NB4 (cell line): ENCODE results near the gene USP12.

Source experiments
- DNase-seq: peaks from one replicate; pipeline ENCODE4 v3.0.0; 2010; ENCODE audit warnings: low read depth
- H3K4me3 ChIP-seq: one replicate; pipeline ENCODE4 v1.5.1; 2011; ENCODE audit warnings: mild to moderate bottlenecking, low read depth, low read length, moderate library complexity
- CTCF ChIP-seq: IDR thresholded peaks from one replicate; pipeline ENCODE4 v1.5.1; 2012; ENCODE audit warnings: low read depth, low read length
- MYC ChIP-seq: IDR thresholded peaks from 2 replicates; pipeline ENCODE4 v1.6.1; 2011; ENCODE audit warnings: low read depth, low read length
- POLR2A ChIP-seq: IDR thresholded peaks from 2 replicates; pipeline ENCODE4 v1.6.1; 2011; ENCODE audit warnings: mild to moderate bottlenecking; ENCODE audit not compliant: insufficient read length; ENCODE audit errors: extremely low read depth
- TF ChIP-seq, protein P1 (sequence below): IDR thresholded peaks from 2 replicates; pipeline ENCODE4 v1.6.1; 2011; ENCODE audit warnings: low read depth, low read length

The USP12 gene

GRCh38 chr13:27208514-27208913, 36.9 kb upstream of the USP12 start:
- no peak overlapping the region for H3K4me3 ChIP-seq
- TF ChIP-seq POLR2A = no peak
- TF ChIP-seq CTCF = no peak
- no peak for DNase-seq

GRCh38 chr13:27203854-27204253, 32.2 kb upstream of the USP12 start:
- no peak overlapping the region for H3K4me3 ChIP-seq
- TF ChIP-seq POLR2A (no peak), MYC (no peak), CTCF (no peak)
- TF ChIP-seq, protein P1, sequence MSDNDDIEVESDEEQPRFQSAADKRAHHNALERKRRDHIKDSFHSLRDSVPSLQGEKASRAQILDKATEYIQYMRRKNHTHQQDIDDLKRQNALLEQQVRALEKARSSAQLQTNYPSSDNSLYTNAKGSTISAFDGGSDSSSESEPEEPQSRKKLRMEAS = no peak
- peak; percentile 39 for DNase-seq

DNA sequence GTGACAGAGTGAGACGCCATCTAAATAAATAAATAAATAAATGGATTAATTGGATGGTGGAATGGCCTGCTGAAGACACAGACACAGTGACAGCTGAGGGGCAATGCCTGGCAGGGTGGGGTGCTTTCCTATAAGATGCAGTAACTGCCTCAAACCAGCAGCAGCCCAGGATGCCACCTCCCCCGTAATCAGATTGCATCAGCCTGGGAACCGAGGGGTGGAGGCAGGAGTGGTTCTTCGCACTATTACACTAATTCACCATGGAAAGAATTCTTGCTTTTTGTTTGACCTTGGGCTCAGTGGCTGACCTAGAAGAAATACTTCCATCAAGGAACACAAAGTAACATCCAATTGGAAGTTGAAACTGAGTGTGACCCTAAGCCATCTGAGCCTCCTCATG, 31.6 kb upstream of the USP12 start:
- TF ChIP-seq POLR2A (no peak), MYC (no peak), CTCF (no peak)
- TF ChIP-seq, protein P1 = no peak
- no peak overlapping the region for H3K4me3 ChIP-seq
- peak; percentile 39 for DNase-seq

- TF ChIP-seq, protein P1 = no peak
- no peak for TF ChIP-seq MYC
- no peak for TF ChIP-seq POLR2A
- TF ChIP-seq CTCF = no peak
- no peak for DNase-seq
These were observed 30.1 kb upstream of the USP12 start for GRCh38 chr13:27201661-27202060.

DNA sequence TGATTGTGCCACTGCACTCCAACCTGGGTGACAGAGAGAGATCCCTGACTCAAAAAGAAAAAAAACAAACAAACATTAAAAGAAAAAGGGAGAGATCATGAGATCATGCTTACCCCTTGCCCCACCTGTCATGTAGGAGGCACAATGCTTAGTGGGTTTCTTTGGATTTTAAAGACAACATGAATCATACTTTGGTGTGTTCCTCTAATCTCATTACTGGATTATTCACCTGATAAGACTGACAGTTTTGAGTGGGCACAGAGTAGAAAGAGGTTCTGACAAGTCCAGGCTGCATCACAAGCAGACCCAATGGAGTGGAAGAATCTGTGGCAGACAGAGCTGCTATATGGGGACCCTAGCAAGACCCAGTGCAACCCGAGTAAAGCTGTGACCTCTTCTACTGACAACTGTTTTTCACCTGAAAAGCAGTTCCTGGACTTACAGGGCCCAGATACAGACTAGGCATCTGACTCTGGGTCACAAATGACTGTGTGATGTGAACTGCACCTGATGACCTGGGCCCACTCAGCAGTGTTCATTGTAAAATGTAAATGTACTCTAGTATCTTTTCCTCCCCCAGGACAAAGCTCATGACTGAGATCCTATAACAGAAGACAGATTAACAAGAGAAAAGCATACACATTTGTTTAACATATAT, 28.9 kb upstream of the USP12 start:
- DNase-seq = no peak
- TF ChIP-seq POLR2A (no peak), CTCF (no peak), MYC (no peak)
- TF ChIP-seq, protein P1 = no peak
- no peak overlapping the region for H3K4me3 ChIP-seq

More at GRCh38 chr13:27201661-27202060, 30.1 kb upstream of the USP12 start:
- H3K4me3 ChIP-seq = no peak overlapping the region

GRCh38 chr13:27199696-27200095, 28.1 kb upstream of the USP12 start:
- H3K4me3 ChIP-seq = no peak overlapping the region
- TF ChIP-seq POLR2A (no peak), MYC (no peak), CTCF (no peak)
- TF ChIP-seq, protein P1 = no peak
- no peak for DNase-seq
